Measurements from ENCODE around the gene CDX1. TPM values are rescaled to one million over a fixed set of nuclear protein-coding genes. Genes with fewer than 3 reads are reported as not detected.

Gene CDX1
- polyA plus RNA-seq, 3 donors = not detected

- H3K27ac ChIP-seq (ENCODE audit: low read depth in 1 of 2, low read length in 2 of 2) = no peak overlapping the region
- H3K4me3 Mint-ChIP-seq = no peak overlapping the region
- no peak for DNase-seq
- H3K9ac ChIP-seq (ENCODE audit: insufficient read depth, low read length, poor library complexity, severe bottlenecking) = no peak overlapping the region
- intact Hi-C loops (cut with micrococcal nuclease) = no loop called here
- H3K27me3 ChIP-seq (ENCODE audit: control insufficient read depth in 2 of 2, insufficient read depth in 2 of 2, low read length in 2 of 2) = no peaks in the 10 kb centered on the region
- no peaks in the 10 kb centered on the region for H4K20me1 ChIP-seq (ENCODE audit: insufficient read depth, low read length)
- H3K9me3 Mint-ChIP-seq = no peaks in the 10 kb centered on the region
- H3K36me3 ChIP-seq (replicated peaks in 1 of 2; ENCODE audit: control insufficient read depth in 1 of 2, insufficient read depth in 2 of 2, low read length in 2 of 2) = no peaks in the 10 kb centered on the region
- H3K79me2 ChIP-seq (ENCODE audit: insufficient read depth, low read length) = no peaks in the 10 kb centered on the region
- no peaks in the 10 kb centered on the region for H3K9me3 ChIP-seq (replicated peaks in 1 of 2; ENCODE audit: control insufficient read depth in 1 of 2, insufficient read depth in 1 of 2, low read length in 2 of 2)
- H3K4me1 Mint-ChIP-seq = peaks cover 40% of the 10 kb centered on the region
- no peak overlapping the region for H2AFZ ChIP-seq (ENCODE audit: insufficient read depth, low read depth, low read length, poor library complexity, severe bottlenecking)
- peaks cover 1 to 8% (median 2%) of the 10 kb centered on the region in 3 donors for H3K27me3 Mint-ChIP-seq (ENCODE audit: low read depth in 3 of 3)
- no CpG with 5 or more reads among the region's 5 CpGs for WGBS (ENCODE audit: insufficient coverage)
- no peak overlapping the region for H3K4me3 ChIP-seq (replicated peaks in 1 of 3; ENCODE audit: low read depth in 2 of 3, low read length in 3 of 3)
- no peak for TF ChIP-seq CTCF (IDR thresholded peaks at IDR 0.05)
- peak overlapping the region in 1 of 7 donors; percentile 39 for H3K27ac Mint-ChIP-seq
- no peak overlapping the region for H3K4me2 ChIP-seq (replicated peaks; ENCODE audit: extremely low read depth, low read length, poor library complexity, severe bottlenecking)
- H3K4me1 ChIP-seq (ENCODE audit: control insufficient read depth in 1 of 2, insufficient read depth in 2 of 2, low read length in 2 of 2) = peaks cover 41 to 42% of the 10 kb centered on the region in 2 donors
- peaks cover 2 to 3% of the 10 kb centered on the region in 2 donors for H3K36me3 Mint-ChIP-seq
These were observed 20.3 kb upstream of the CDX1 start for GRCh38 chr5:150146235-150146634.

DNA sequence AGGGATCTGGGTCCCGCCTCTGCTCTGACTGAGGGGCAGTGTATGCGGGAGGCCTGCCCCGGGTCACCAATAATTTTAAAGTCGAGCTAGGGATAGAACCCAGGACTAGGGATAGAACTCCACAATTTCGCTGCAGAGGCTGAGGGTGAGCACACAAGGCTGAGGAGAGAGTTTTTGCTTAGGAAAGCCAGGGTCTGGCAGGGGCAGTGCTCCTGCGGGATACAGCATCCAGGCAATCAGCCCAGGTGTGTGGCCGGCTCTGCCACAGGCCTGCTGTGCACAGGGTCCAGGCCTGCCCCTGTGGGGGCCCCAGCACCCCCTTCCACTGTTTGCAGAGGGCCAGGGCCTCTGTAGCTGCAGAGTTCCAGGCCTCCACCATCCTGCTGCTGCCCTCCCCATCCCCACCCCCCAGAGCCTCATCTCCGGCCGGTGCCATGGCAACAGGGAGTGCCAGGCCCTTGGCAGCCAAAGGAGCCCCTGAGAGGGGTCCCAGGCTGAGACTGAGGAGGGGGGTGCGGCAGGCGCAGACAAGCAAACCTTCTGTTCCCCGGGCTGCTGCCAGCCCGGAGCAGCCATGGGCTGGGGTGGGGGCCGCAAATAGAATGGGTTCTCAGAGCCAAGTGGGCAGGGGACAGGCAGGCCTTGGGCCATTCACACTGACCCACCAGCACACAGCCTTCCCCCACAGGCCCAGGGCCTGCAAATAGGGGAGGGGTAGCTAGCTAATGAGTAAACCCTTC is 19.5 kb upstream of the CDX1 start:
- Histone ChIP-seq H3K4me2 (replicated peaks; ENCODE audit: extremely low read depth, low read length, poor library complexity, severe bottlenecking) (no peak overlapping the region), H3K4me3 (replicated peaks in 1 of 3; ENCODE audit: low read depth in 2 of 3, low read length in 3 of 3) (no peak overlapping the region), H3K9ac (ENCODE audit: insufficient read depth, low read length, poor library complexity, severe bottlenecking) (no peak overlapping the region), H3K36me3 (replicated peaks in 1 of 2; ENCODE audit: control insufficient read depth in 1 of 2, insufficient read depth in 2 of 2, low read length in 2 of 2) (no peaks in the 10 kb centered on the region), H2AFZ (ENCODE audit: insufficient read depth, low read depth, low read length, poor library complexity, severe bottlenecking) (no peak overlapping the region), H3K27ac (ENCODE audit: low read depth in 1 of 2, low read length in 2 of 2) (no peak overlapping the region), H4K20me1 (ENCODE audit: insufficient read depth, low read length) (no peaks in the 10 kb centered on the region), H3K4me1 (ENCODE audit: control insufficient read depth in 1 of 2, insufficient read depth in 2 of 2, low read length in 2 of 2) (peaks cover 40 to 42% of the 10 kb centered on the region in 2 donors), H3K27me3 (ENCODE audit: control insufficient read depth in 2 of 2, insufficient read depth in 2 of 2, low read length in 2 of 2) (no peaks in the 10 kb centered on the region), H3K79me2 (ENCODE audit: insufficient read depth, low read length) (no peaks in the 10 kb centered on the region), H3K9me3 (replicated peaks in 1 of 2; ENCODE audit: control insufficient read depth in 1 of 2, insufficient read depth in 1 of 2, low read length in 2 of 2) (no peaks in the 10 kb centered on the region)
- peaks cover 0 to 2% of the 10 kb centered on the region in 2 donors for H3K36me3 Mint-ChIP-seq
- no peak for DNase-seq
- H3K4me1 Mint-ChIP-seq = peaks cover 34% of the 10 kb centered on the region
- no peaks in the 10 kb centered on the region for H3K9me3 Mint-ChIP-seq
- WGBS (ENCODE audit: insufficient coverage) = 96% methylated on average over 9 of the region's 14 CpGs
- TF ChIP-seq CTCF (IDR thresholded peaks at IDR 0.05) = no peak
- H3K4me3 Mint-ChIP-seq = no peak overlapping the region
- intact Hi-C loops (cut with micrococcal nuclease) = no loop called here
- H3K27ac Mint-ChIP-seq = peak overlapping the region in 1 of 7 donors; percentile 45
- peaks cover 1 to 9% (median 2%) of the 10 kb centered on the region in 3 donors for H3K27me3 Mint-ChIP-seq (ENCODE audit: low read depth in 3 of 3)
